Measurements from ENCODE around the gene TSHR. TPM values are rescaled to one million over a fixed set of nuclear protein-coding genes. Genes with fewer than 3 reads are reported as not detected.

The TSHR gene
- total RNA-seq, 1 experiment from 2014 or later, result not detected

DNA sequence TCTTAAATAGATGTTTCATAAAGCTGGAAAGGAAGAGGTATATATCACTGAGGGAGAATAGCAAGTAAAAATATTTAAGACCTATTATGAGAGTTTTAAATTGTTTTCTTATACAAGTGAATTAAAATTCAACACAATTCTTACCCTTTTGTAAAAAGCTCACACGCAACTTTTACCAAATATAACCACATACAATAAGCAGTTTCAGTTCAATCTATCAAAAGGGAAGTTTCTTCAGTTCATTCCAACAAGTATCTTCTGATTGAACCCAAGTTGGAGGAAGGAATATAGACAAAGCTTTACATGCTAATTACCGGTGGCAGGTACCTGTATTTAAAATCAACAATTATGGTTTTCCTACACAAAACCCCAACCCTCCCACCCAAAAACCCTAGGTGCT lies 224.2 kb downstream of the TSHR start:
- no peaks in the 10 kb centered on the region for H3K4me1 ChIP-seq (ENCODE audit: insufficient read depth, low read length)
- H3K27me3 ChIP-seq (ENCODE audit: insufficient read depth, low read length), result no peaks in the 10 kb centered on the region
- Mint-ChIP-seq H3K4me3 (no peak overlapping the region), H3K4me1 (0 out of 4 replicates have a peak, but pooled peaks cover 0 to 3% of the 10 kb centered on the region in 2 experiments), H3K27ac (no peak overlapping the region), H3K36me3 (ENCODE audit: insufficient read depth in 1 of 3, low read depth in 3 of 3) (peaks cover 9 to 50% (median 38%) of the 10 kb centered on the region in 3 experiments), H3K9me3 (no peaks in the 10 kb centered on the region), H3K27me3 (ENCODE audit: low read depth) (no peaks in the 10 kb centered on the region)
- no peak overlapping the region for H2AK5ac ChIP-seq (ENCODE audit: insufficient read length, low read length)
- no peaks in the 10 kb centered on the region for H3K9me3 ChIP-seq (ENCODE audit: control insufficient read depth, low read depth, low read length)
- H3K79me1 ChIP-seq (ENCODE audit: insufficient read depth, low read depth, low read length, poor library complexity, severe bottlenecking), result no peaks in the 10 kb centered on the region
- H3K18ac ChIP-seq (ENCODE audit: insufficient read length, low read depth, low read length), result no peak overlapping the region
- H4K8ac ChIP-seq (replicated peaks; ENCODE audit: insufficient read length, low read depth, low read length), result no peak overlapping the region
- TF ChIP-seq CTCF (conservative IDR thresholded peaks at IDR 0.05), result no peak
- H3K56ac ChIP-seq (ENCODE audit: insufficient read length, low read depth, low read length), result no peak overlapping the region
- H3K4me2 ChIP-seq (ENCODE audit: insufficient read depth, insufficient read length, low read length), result no peak overlapping the region
- H2BK20ac ChIP-seq (ENCODE audit: low read depth, low read length, poor library complexity, severe bottlenecking), result no peak overlapping the region
- H3K23ac ChIP-seq (ENCODE audit: insufficient read length, low read depth, low read length), result no peak overlapping the region
- H4K91ac ChIP-seq (ENCODE audit: insufficient read length, low read depth, low read length), result no peak overlapping the region
- H2BK15ac ChIP-seq (ENCODE audit: low read depth, low read length), result no peak overlapping the region
- H3K4ac ChIP-seq (ENCODE audit: low read depth, low read length), result no peak overlapping the region
- H3K14ac ChIP-seq (ENCODE audit: insufficient read depth, low read length), result no peak overlapping the region
- H2AFZ ChIP-seq (ENCODE audit: low read length), result no peak overlapping the region
- no CpG with 5 or more reads among the region's 2 CpGs for WGBS (ENCODE audit: extremely low coverage, insufficient read length, low lambda C conversion rate)
- no peak overlapping the region for H2BK5ac ChIP-seq (ENCODE audit: insufficient read length, low read length)
- H2BK120ac ChIP-seq (ENCODE audit: low read depth, low read length, poor library complexity, severe bottlenecking), result no peak overlapping the region
- H3K27ac ChIP-seq (ENCODE audit: insufficient read length, low read depth, low read length), result no peak overlapping the region
- no peak for DNase-seq
- no peak overlapping the region for H3K9ac ChIP-seq (ENCODE audit: extremely low read depth, insufficient read length, low read length)
- no peaks in the 10 kb centered on the region for H3K23me2 ChIP-seq (ENCODE audit: insufficient read length, low read depth, low read length, poor library complexity, severe bottlenecking)
- H3K79me2 ChIP-seq (ENCODE audit: insufficient read depth, low read length), result no peaks in the 10 kb centered on the region
- H3T11ph ChIP-seq (ENCODE audit: low read length), result no peak overlapping the region
- H4K20me1 ChIP-seq (ENCODE audit: control insufficient read depth, insufficient read depth, insufficient read length), result no peaks in the 10 kb centered on the region
- H2BK12ac ChIP-seq (ENCODE audit: insufficient read length, low read depth, low read length), result no peak overlapping the region
- no peak overlapping the region for H4K5ac ChIP-seq (ENCODE audit: insufficient read length, low read depth, low read length)

Measured in H9 (cell line).